Fibroblast of upper back skin (primary cell): ENCODE results near the gene GTF3C5.
"Not testable (repeated sequence)": the region's sequence is repeated elsewhere in the genome, so short reads cannot be mapped to it uniquely, and the experiment has no call there.

Experiments
- DNase-seq: peaks from one replicate; pipeline ENCODE4 v3.0.0-alpha.2; 2013

GTF3C5 gene

DNA sequence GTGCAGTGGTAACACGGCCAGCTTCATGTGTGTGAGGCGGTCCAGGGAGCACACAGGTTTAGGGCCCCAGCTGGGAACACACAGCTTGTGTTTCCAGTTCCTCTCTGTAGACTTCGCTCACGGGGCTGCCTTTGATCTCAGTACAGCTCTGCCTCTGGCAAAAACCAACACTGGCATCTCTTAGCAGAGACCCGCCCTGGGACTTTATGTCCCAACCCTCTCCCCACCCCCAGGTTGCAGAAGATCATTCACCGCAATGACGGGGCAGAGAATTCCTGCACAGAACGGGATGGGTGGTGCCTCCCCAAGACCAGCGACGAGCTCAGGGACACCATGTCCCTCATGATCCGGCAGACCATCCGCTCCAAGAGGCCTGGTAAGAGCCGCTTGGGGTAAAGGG, 25.7 kb downstream of the GTF3C5 start:
- no peak for DNase-seq

DNA sequence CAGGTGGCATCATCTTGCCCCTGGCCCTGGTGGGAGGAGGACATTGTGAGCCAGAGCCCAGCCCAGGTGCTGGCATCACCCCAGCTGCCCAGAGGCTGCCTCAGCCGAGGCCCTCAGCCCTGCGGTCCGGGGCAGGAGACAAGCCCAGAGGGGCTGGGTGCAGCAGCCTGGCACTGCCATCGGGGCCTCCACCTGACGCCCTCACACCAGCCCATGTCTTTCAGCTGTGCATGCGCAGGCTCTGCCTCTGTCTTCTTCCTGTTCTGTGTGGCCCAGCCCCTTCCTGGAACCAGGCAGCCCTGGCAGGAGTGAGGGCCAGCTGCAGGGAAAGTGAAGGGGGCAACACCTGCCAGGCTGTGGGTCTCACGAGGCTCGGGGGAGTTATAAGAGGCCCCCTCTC, 26.2 kb downstream of the GTF3C5 start:
- DNase-seq: no peak

DNA sequence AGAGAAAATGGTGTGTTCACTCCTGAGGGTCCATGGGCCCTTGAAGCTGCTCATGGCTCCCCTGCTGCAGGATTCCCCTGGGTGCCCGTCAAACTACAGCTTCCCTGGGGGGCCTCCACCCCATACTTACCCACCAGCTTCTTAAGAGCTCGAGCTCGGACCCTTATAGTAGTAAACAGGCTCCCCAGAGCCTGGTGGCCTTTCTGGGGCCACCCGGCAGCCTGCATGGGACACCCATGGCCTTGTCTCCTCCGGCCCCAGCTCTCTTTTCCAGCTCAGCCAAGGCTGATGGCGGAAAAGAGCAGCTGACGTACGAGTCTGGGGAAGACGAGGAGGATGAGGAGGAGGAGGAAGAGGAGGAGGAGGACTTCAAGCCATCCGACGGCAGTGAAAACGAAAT, 26.8 kb downstream of the GTF3C5 start:
- no peak for DNase-seq

DNA sequence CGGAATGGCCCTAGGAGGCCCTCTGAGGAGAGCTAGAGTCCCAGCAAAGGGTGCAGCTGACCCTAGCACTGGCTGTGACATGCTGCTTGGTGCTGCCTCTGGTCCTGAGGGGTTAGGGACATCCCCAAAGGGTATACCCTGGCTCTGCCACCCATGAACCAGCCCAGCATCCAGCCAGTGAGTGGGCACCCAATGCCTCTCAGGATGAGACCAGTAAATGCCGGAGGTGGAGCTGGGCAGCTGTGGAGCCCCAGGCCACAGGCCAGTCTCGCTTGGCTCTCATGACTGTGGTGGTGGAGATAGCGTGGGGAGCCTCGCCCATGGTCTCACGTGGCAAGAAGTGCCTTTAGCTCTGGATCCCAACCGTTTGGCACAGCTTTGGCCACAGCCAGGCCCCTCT, 27.3 kb downstream of the GTF3C5 start:
- no peak for DNase-seq

DNA sequence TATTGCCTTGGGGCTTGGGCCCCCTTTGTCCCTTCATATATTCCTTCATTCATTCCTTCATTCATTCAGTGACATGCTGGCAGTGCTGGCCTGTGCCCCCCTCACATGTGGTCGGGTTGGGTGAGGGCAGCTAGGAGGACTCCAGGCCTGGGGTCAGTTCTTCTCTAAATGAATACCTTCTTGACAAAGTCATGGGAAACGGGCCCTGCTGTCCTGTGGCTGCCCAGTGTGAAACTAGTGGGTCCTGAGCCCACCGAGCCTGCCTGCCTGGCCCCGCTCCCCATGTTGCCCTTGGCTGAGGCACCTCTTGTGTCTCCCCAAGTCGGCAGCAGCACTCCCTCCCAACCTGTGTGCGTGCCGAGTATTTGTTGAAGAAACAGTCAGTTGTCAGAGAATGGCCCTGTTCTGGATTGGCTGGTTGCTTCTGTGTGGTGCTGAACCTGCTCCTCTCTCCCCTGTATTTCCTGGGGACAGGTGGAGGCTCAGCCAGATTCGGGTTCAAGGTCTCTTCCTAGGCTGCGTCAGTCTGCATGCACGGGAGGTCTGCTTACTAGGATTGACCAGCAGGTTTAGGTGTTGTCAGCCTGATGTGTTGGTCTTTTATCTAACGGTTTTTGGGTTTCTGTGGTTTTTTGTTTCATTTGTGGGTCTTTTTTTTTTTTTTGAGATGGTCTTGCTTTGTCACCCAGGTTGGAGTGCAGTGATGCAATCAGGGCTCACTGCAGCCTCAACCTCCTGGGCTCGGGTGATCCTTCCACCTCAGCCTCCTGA, 27.9 kb downstream of the GTF3C5 start:
- DNase-seq: no peak

DNA sequence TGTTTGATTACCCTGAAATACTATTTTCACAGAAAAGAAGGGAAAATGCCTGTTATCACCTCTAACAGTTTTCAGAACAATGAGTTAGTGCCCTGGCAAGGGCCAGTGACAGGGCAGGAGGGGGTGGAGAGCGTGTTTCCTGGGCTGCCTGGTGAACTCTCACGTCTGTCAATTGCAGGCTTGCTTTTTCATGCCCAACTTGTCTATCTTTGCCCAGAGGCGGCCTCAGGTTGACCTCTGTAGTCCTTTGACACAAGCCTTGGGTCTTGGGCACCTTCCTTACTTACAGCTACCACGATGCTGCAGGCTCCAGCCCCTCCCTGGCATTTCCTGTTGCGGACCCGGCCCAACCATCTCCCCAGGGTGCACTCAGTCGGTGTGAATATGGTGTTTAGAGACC, 28.8 kb downstream of the GTF3C5 start:
- no peak for DNase-seq

DNA sequence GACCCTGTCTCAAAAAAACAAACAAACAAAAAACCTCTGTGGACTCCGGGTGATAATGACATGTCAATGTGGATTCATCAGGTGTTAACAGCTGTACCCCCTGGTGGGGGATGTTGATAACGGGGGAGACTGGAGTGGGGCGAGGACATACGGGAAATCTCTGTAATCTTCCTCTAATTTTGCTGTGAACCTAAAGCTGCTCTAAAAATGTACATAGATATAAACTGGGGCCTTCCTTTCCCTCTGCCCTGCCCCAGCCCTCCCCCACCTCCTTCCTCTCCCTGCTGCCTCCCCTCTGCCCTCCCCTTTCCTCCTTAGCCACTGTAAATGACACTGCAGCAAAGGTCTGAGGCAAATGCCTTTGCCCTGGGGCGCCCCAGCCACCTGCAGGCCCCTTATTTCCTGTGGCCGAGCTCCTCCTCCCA, 29.6 kb downstream of the GTF3C5 start:
- DNase-seq: no peak

DNA sequence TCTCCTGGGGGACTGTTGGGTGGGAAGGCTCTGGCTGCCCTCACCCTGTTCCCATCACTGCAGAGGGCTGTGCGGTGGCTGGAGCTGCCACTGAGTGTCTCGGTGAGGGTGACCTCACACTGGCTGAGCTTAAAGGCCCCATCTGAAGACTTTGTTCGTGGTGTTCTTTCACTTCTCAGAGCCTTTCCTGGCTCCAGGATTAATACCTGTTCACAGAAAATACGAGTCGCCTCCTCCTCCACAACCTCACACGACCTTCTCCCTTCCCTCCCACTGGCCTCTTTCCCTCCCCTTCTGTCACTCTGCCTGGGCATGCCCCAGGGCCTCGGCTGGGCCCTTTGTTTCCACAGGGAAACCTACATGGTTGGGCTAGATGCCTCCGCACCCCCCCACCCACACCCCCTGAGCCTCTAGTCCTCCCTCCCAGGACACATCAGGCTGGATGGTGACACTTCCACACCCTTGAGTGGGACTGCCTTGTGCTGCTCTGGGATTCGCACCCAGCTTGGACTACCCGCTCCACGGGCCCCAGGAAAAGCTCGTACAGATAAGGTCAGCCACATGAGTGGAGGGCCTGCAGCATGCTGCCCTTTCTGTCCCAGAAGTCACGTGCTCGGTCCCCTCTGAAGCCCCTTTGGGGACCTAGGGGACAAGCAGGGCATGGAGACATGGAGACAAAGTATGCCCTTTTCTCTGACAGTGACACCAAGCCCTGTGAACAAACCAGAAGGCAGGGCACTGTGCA, 30.4 kb downstream of the GTF3C5 start:
- not testable (repeated sequence) for DNase-seq

DNA sequence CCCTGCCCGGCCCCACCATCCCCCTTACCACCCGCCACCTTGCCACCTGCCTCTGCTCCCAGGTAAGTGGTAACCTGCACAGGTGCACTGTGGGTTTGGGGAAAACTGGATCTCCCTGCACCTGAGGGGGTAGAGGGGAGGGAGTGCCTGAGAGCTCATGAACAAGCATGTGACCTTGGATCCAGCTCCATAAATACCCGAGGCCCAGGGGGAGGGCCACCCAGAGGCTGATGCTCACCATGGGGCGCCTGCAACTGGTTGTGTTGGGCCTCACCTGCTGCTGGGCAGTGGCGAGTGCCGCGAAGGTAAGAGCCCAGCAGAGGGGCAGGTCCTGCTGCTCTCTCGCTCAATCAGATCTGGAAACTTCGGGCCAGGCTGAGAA, 31.0 kb downstream of the GTF3C5 start, which contains the start of gene CEL:
CEL (plus strand) TSS at position 218 of the 382 bp plus-strand sequence; CDS start at position 240, 22 bp downstream.
- not testable (repeated sequence) for DNase-seq

DNA sequence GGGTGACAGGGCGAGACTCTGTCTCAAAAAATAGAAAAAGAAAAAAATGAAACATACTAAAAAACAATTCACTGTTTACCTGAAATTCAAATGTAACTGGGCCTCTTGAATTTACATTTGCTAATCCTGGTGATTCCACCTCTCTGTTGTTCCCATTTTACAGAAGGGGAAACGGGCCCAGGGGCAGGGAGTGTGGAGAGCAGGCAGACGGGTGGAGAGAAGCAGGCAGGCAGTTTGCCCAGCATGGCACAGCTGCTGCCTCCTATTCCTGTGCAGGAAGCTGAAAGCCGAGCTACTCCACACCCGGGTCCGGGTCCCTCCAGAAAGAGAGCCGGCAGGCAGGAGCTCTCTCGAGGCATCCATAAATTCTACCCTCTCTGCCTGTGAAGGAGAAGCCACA, 31.8 kb downstream of the GTF3C5 start:
- not testable (repeated sequence) for DNase-seq

DNA sequence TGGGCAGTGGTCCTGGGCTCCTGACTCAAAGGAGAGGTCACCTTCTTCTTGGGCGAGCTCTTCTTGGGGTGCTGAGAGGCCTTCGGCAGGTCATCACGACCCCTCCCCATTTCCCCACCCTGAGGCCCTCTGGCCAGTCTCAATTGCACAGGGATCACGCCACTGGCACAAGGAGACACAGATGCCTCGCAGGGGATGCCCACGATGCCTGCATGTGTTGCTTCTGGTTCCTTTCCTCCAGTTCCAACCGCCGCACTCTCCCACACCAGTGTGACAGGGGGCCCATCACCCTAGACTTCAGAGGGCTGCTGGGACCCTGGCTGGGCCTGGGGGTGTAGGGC, 32.3 kb downstream of the GTF3C5 start:
- DNase-seq: no peak

DNA sequence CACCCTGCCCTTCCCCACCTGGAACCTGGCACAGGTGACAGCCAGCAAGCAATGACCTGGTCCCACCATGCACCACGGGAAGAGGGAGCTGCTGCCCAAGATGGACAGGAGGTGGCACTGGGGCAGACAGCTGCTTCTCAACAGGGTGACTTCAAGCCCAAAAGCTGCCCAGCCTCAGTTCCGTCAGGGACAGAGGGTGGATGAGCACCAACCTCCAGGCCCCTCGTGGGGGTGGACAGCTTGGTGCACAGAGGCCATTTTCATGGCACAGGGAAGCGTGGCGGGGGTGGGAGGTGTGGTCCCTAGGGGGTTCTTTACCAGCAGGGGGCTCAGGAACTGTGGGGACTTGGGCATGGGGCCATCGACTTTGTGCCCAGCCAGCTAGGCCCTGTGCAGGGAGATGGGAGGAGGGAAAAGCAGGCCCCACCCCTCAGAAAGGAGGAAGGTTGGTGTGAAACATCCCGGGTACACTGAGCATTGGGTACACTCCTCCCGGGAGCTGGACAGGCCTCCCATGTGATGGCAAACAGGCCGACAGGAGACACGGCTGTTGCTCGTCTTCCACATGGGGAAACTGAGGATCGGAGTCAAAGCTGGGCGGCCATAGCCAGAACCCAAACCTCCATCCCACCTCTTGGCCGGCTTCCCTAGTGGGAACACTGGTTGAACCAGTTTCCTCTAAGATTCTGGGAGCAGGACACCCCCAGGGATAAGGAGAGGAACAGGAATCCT, 32.9 kb downstream of the GTF3C5 start:
- DNase-seq: no peak

DNA sequence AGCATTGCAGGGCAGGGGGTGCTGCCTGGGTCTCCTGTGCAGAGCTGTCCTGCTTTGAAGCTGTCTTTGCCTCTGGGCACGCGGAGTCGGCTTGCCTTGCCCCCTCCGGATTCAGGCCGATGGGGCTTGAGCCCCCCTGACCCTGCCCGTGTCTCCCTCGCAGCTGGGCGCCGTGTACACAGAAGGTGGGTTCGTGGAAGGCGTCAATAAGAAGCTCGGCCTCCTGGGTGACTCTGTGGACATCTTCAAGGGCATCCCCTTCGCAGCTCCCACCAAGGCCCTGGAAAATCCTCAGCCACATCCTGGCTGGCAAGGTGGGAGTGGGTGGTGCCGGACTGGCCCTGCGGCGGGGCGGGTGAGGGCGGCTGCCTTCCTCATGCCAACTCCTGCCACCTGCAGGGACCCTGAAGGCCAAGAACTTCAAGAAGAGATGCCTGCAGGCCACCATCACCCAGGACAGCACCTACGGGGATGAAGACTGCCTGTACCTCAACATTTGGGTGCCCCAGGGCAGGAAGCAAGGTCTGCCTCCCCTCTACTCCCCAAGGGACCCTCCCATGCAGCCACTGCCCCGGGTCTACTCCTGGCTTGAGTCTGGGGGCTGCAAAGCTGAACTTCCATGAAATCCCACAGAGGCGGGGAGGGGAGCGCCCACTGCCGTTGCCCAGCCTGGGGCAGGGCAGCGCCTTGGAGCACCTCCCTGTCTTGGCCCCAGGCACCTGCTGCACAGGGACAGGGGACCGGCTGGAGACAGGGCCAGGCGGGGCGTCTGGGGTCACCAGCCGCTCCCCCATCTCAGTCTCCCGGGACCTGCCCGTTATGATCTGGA, 33.7 kb downstream of the GTF3C5 start:
- DNase-seq: no peak

DNA sequence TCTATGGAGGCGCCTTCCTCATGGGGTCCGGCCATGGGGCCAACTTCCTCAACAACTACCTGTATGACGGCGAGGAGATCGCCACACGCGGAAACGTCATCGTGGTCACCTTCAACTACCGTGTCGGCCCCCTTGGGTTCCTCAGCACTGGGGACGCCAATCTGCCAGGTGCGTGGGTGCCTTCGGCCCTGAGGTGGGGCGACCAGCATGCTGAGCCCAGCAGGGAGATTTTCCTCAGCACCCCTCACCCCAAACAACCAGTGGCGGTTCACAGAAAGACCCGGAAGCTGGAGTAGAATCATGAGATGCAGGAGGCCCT, 34.2 kb downstream of the GTF3C5 start:
- DNase-seq: no peak

DNA sequence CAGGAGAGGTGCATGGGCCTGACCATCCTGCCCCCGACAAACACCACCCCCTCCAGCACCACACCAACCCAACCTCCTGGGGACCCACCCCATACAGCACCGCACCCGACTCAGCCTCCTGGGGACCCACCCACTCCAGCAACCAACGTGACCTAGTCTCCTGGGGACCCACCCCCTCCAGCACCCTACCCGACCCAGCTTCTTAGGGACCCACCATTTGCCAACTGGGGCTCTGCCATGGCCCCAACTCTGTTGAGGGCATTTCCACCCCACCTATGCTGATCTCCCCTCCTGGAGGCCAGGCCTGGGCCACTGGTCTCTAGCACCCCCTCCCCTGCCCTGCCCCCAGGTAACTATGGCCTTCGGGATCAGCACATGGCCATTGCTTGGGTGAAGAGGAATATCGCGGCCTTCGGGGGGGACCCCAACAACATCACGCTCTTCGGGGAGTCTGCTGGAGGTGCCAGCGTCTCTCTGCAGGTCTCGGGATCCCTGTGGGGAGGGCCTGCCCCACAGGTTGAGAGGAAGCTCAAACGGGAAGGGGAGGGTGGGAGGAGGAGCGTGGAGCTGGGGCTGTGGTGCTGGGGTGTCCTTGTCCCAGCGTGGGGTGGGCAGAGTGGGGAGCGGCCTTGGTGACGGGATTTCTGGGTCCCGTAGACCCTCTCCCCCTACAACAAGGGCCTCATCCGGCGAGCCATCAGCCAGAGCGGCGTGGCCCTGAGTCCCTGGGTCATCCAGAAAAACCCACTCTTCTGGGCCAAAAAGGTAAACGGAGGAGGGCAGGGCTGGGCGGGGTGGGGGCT, 35.6 kb downstream of the GTF3C5 start:
- no peak for DNase-seq

DNA sequence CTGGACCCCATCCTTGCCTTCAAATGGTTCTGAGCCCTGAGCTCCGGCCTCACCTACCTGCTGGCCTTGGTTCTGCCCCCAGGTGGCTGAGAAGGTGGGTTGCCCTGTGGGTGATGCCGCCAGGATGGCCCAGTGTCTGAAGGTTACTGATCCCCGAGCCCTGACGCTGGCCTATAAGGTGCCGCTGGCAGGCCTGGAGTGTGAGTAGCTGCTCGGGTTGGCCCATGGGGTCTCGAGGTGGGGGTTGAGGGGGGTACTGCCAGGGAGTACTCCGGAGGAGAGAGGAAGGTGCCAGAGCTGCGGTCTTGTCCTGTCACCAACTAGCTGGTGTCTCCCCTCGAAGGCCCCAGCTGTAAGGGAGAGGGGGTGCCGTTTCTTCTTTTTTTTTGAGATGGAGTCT, 36.2 kb downstream of the GTF3C5 start:
- DNase-seq: no peak

DNA sequence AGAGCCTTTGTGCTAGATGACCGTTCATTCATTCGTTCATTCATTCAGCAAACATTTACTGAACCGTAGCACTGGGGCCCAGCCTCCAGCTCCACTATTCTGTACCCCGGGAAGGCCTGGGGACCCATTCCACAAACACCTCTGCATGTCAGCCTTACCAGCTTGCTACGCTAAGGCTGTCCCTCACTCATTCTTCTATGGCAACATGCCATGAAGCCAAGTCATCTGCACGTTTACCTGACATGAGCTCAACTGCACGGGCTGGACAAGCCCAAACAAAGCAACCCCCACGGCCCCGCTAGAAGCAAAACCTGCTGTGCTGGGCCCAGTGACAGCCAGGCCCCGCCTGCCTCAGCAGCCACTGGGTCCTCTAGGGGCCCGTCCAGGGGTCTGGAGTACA, 37.0 kb downstream of the GTF3C5 start:
- no peak for DNase-seq

DNA sequence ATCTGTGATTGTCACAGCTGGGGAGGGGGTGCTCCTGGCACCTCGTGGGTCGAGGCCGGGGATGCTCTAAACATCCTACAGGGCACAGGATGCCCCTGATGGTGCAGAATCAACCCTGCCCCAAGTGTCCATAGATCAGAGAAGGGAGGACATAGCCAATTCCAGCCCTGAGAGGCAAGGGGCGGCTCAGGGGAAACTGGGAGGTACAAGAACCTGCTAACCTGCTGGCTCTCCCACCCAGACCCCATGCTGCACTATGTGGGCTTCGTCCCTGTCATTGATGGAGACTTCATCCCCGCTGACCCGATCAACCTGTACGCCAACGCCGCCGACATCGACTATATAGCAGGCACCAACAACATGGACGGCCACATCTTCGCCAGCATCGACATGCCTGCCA, 37.6 kb downstream of the GTF3C5 start:
- not testable (repeated sequence) for DNase-seq

DNA sequence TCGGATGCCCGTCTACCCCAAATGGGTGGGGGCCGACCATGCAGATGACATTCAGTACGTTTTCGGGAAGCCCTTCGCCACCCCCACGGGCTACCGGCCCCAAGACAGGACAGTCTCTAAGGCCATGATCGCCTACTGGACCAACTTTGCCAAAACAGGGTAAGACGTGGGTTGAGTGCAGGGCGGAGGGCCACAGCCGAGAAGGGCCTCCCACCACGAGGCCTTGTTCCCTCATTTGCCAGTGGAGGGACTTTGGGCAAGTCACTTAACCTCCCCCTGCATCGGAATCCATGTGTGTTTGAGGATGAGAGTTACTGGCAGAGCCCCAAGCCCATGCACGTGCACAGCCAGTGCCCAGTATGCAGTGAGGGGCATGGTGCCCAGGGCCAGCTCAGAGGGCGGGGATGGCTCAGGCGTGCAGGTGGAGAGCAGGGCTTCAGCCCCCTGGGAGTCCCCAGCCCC, 39.7 kb downstream of the GTF3C5 start:
- not testable (repeated sequence) for DNase-seq

DNA sequence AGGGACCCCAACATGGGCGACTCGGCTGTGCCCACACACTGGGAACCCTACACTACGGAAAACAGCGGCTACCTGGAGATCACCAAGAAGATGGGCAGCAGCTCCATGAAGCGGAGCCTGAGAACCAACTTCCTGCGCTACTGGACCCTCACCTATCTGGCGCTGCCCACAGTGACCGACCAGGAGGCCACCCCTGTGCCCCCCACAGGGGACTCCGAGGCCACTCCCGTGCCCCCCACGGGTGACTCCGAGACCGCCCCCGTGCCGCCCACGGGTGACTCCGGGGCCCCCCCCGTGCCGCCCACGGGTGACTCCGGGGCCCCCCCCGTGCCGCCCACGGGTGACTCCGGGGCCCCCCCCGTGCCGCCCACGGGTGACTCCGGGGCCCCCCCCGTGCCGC, 40.2 kb downstream of the GTF3C5 start:
- not testable (repeated sequence) for DNase-seq

DNA sequence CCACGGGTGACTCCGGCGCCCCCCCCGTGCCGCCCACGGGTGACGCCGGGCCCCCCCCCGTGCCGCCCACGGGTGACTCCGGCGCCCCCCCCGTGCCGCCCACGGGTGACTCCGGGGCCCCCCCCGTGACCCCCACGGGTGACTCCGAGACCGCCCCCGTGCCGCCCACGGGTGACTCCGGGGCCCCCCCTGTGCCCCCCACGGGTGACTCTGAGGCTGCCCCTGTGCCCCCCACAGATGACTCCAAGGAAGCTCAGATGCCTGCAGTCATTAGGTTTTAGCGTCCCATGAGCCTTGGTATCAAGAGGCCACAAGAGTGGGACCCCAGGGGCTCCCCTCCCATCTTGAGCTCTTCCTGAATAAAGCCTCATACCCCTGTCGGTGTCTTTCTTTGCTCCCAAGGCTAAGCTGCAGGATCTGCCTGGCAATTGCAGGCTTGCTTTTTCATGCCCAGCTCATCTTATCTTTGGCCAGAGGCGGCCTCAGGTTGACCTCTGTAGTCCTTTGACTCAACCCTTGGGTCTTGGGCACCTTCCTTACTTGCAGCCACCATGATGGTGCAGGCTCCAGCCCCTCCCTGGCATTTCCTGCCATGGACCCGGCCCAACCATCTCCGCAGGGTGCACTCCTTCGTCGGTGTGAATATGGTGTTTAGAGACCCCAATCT, 40.8 kb downstream of the GTF3C5 start:
- no peak for DNase-seq
